NCI-H146 treated with DMSO at 0.1 percent for 48 hours (cell line): ENCODE measurements around the gene CMSS1.

Source experiments
- DNase-seq: peaks from one replicate; lab custom pipeline; 2025; ENCODE audit not compliant: unreplicated experiment; lab: John Stamatoyannopoulos, UW

The CMSS1 gene

DNA sequence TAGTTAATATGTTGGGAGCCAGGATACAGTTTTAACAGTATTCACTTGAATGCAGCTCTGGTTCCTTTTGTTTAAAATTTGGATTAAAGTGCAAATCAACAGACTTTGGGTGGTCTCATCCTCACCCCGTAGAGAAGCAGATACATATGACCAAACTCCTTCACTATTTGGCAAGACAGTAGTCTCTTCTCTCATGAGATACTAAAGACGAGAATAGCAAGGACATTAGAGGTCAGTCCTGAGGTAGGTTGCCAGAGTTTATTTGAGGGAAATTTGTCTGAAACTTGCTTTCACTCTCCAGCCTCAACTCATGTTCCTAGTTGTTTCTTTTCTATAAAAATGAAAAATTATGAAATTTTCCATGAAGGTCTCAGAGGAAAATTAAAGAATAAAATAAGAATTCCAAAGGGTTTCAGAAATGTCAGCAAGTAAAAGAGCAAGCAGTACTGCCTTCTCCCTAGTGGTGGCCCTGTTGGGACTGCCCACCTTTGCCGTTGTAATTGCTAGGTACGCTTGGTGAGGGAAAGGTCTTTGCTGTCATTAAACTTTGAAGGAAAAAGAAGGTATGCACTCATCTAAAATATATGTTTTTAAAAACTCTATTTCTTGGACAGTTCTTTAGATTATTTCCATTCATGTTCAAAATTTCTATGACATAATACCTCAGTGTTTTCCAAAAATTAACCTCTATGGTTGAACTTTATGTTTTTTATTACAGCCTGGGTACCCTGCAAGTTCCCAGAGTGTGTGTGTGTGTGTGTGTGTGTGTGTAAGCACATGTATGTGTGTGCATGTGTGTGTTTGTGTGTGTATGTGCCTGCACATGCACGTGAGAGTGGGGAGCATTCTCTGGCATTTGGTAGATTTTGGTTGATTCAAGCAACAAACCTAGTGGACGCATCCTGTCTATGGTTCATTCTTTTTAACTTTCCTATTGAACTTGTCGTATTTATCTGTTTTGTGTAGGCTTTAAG, 111.4 kb downstream of the CMSS1 start:
- no peak for DNase-seq

DNA sequence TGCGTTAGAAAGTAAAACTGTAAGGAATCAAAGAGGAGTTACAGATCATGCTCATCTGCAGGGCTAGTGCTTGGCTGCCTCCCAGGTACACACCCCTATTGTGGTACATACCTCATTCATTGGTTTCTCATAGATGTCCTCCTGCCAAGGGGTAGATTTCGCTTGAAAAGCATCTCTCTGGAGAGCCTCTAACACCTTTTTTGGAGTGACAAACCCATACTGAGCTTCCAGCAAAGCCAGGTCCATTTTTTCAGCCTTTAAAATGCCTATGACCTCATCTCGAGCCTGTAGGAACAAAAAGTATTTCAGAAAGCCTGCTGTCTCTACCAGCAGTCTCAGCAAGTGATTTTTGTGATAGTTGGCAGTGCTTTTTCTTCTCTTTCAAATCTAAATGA, 112.1 kb downstream of the CMSS1 start:
- DNase-seq: no peak

DNA sequence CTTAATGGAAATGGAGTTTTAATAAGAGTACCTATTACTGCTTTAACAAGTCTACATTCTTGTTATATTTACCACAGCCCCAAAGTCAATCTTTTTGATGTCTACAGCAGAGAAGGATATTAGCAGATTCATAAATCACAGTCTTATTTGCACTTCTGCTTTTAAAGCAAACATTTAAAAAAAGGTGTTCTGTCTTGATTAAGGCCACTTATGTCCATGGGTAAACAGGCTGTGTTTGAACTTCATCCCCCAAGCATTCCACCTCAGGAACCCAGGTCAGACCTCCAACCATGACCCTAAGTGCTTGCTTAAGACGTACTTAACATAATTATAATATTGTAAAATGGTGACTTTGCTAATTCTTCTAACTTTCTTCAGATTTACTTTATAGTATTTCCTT, 113.4 kb downstream of the CMSS1 start:
- DNase-seq: no peak

DNA sequence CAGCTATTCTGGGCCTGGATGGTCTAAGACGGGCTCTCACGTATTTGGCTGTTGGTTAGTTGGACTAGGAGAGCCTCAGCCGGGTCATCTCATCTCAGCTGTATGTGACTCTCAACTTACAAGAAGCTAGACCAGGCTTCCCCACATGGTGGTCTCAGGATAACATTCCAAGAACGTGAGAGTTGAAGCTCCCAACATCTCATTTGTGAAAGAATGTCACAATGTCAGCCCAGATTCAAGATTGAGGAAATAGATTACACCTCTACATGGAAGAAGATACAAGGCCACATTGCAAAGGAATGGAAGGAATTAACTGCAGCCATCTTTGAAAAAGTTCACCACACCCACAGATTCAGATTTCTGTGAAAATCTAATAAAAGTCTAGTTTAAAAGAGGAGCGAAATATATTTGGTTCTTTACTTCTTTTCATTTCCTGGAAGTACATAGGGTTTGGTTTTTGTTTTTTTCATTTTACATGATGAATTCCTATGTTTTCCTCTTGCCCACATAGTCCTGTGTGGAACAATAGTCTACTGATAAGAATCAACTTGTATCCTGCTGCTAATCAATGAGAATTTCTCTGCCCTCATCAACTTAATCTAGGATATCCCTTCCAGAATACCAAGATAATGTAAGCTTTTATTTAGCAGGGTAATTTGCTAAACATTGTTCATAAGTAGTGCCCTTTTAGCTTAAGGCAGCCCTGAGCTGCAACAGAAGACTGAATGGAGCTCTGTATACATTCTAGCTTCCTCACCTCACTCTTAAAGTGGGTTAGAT, 116.5 kb downstream of the CMSS1 start:
- DNase-seq: no peak

DNA sequence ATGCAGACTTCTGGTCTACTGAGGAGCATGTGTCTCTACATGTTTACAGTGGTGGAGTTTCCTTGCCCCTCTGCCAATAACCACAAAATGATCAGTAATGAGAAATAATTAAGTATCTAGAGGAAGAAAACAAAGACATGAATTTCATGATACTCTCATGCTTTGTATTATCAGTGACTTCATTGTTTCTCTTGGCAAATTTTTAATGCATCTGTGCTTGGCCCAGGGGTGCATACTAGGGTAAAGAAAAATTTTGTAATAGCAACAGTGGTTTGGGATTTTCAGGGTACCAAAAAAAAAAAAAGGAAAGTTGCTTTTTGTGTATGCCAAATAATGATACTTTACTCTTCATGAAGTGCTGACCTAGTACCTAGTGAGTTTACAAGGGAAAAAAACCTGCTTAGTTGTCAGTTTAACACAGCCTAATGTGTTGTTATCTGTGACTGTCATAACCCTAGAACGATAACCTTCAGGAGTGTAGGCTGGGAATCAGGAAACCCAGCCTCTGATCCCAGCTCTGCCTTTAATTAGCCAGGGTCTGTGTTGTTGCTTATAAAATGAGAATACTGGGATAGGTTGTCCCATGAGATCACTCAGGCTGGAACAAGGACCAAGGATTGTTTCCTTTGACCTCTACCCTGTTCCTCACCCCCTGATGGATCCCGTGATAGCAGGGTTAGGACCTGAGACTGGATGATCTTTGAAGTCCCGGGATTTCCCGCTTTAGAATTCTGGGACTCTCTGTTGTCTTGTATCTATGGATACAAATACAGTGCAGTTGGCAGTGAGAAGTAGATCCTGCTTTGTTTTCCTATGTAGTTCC, 117.5 kb downstream of the CMSS1 start:
- no peak for DNase-seq

DNA sequence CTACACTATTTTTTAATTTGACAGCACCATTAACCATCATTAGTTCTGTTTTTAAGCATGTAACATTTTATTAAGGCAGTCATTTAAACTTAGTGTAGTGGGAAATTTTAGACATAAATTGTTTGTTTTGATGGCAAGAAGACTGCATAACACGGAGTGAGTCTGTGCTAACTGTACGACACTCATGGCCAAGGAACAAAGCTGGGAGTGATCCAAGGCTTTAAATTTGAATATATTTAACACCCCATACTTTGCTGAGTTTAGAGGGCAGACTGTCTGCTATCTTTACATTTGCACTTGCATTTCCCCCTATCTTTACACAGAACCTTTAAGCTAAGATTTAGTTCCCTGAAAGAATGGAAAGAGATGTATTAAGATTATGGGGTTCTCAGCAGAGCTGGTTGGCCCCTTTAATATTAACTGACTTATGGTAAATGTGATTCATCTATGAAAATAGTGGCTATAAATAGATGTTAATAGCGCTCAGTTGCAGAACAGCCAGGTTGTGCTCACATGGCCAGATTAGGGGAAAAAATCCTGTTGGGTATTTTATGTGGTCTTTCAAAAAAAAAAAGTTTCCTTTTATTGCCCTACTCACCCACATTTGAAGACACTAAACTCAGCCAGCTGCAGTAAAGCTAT, 120.7 kb downstream of the CMSS1 start:
- no peak for DNase-seq

DNA sequence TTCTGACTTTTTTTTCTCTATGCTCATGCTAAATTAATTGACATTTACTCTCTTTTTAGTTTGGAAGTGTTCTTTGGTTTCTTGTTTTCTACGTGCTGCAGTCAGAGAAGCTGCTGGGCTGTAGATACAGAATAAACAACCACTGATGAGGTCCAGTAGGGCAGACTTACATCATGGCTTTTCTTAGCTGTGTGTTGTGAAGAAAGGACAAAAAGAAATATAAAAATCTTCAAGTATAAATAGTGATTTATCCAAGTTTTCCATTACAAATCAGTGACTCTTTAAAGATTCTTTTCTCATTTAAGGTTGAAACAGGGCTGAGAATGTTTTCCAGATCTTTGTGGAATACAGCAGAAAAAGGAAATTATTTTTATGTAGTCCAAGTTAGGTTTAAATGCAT, 122.2 kb downstream of the CMSS1 start:
- DNase-seq: no peak

DNA sequence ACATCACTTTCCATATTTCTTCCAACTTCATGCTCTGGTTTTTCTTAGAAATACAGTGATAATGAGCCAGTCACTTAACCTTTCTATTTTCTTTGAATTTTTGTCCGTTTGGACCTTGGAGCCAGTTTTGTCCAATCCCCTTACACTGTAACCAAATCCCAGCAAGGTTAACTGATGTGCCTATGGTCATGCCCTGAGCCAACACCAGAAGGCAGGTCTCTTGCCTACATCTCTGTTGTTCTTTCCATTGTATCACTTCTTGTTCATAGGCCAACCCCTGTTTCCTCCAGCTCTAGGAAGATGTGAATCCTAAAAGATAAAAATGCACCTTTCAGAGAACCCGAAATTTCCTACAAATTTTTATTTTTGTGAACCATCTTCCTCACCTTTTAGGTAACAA, 122.7 kb downstream of the CMSS1 start:
- no peak for DNase-seq

DNA sequence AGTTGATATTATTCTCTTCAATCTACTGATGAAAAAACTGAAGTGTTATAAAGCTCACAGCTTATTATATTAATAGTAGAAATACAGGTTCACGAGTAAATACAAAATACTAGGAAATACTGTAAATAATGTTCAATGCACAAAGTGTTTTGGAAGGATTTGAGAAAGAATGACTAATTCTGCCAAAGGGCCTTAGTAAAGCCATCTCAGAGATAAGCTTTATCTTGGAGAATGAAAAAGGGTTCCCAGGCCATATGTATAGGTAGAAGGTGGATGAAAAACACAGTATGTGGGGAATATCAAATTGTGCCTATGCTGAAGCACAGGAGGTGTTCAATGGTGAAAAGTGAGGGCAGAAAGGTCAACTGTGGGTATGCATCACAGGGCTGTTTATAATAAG, 123.5 kb downstream of the CMSS1 start:
- DNase-seq: no peak

DNA sequence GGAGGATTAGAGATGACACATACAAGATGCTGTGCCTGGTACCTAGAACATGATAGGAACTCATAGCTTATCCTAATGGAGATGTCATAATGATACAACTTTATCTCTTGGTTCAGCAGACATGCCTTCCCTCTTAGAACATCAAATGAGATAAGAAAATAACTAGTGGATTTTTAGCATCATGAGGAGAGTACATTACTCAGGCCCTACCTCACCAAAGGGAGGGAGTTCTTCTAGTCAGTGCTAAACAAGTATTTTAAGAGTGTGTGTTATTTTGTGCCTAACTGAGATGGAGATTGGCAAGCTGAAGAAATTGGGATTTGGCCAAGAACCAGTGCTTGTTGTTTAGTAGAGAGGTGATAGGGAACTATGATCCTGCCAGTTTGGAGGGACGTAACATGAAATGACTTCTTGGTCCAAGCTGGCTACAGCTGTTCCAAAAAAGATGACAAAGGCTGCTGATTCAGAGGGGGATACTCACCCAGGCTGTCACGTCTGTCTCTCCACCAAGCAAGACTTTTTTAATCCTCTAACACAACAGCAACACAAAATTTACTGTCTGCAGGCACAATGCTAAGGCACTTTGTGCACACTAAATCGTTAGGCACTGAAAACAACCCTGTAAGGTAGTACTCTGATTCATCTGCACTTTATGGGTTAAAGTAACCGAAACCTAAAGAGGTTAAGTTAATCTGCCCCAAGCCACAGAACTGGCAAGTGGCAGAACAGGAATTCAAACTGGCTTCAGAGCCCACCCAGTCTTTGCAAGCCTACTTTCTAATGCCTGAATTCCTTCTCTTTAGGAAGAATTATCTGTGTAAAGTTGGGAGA, 126.5 kb downstream of the CMSS1 start:
- DNase-seq: no peak

DNA sequence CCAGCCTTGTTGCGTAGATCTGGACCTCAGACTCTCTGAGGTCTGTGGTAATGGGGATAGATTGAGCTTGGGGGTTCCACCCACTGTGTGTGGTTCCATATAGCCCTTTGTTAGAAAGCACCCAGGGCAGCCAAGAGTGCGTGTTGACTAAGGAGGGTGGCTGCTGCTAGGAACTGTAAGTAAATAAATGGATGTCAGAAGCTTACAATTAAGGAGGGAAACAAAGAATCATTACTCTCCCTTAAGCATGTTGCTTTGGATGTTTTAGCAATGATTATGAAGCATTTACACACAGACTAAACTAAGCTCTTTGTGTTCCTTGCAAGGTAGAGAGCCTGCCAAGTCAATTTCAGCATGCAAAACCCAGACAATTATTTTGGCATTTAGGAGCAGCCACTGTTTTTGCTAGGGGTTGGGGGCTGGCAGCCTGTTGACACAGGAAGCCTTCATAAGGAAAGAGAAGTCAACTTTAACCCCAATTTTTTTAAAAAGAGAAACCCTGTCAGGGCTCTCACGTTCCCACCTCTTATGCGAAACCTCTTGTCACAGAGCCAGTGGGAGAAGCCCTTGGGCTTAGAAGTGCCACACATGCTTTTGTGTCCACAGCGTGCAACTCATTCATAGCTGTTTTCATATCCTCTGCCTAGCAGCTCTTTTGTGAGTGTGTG, 127.8 kb downstream of the CMSS1 start:
- DNase-seq: no peak

DNA sequence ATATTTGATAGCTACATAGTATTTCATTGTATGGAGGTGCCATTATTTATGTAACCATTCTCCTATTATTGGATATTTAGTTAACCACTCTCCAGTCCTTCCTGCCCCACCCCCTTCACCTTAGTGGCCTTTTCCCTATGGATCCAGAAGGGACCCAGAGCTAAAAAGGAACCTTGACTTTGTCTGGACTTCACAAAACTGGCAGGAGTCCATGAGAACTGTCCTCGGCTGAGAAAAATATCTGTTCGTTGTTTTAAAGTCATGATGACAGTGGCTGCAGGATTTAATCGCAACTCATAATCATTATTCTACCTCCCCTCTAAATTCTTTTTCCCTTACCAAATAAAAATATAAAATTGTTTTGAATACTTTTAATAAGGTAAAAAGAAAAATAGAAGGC, 129.7 kb downstream of the CMSS1 start:
- no peak for DNase-seq

DNA sequence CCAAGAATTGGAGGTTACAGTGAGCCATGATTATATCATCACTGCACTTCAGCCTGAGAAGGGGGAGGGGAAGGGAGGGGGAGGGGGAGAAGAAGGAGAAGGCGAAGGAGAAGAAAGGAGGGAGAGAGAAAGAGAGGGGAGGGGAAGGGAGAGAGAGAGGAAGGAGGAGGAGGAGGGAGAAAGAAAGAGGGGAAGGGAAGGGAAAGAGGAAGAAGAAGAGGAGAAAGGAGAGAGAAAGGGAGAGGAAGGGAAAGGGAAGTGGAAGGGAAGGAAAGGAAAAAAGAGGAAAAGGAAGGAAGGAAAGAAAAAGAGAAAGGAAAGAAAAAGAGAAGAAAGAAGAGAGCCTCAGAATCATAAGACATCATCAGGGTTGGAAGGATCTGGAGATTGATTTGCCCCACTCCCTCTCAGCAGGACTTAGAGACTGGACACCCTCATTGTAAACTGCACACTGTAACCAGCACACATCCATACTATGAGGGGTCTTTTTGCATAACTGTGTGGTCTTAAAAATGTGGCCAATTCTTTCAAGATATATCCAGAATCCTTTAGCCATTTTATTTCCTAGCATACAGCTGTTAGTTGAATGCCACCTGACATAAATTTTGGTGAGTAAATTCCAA, 130.9 kb downstream of the CMSS1 start:
- no peak for DNase-seq

DNA sequence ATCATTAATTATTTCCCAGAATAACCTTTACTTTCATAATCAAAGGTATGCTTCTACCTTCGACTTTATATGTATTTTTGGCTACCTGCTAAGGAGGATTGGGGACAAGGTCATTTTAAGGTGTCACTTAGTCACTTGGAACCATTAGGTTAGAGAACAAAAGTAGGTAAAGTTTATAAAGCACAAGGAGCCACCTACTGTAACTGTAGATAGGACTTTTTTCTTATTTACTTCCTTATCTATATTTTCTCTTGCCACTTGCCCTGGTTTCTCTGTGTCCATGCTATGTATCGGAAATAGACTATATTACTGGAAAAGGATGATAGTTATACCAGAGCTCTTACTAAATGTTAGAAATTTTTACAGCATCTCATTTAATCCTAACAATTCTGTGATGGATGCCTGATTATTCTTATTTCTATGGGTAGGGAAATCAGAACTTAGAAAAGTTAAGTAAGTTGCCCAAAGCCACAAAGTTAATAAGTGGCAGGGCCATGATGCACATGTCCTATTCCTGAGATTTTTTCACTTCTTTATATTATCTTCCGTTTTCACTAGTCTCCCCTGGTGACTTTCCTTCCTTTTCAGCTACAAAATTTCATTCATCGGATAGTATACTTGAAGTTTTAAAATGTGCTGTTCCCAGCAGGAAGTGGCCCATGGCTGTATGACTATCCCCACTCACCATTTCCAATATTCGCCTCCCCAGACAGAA, 132.5 kb downstream of the CMSS1 start:
- DNase-seq: no peak

DNA sequence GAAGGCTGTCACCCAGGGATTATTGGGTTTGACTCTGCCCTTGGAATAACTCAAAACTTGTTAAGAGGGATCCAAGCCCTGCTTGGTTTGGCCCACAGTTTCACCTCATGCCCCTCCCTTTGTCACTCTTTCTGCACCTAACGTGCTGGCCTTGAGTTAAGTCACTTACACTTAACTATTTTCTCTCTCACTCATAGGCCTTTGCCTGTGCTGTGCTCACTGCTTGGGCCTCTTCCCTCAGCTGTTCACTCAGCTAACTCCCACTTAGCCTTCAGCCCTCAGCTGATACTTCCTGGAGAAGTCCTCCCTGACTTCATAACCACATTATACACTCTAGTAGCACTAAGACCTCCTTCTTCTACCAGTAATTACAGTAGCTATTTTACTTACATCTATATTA, 133.3 kb downstream of the CMSS1 start:
- no peak for DNase-seq

DNA sequence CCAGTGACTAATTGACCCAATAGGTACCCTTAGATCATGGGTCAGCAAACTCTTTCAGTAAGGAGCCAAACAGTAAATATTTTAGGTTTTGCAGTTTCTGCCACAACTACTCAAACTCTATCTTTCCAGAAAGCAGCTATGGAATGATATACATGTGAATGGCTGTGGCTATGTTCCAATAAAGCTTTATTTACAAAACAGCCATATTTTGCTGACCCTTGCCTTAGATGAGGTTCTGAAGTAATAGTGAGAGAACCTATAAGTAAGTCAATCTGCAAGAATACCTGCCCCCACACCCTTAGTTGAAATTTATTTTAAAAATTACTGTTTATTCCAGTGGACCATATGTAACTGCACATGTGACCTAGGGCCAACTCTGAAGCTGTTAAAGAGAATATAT, 134.0 kb downstream of the CMSS1 start:
- DNase-seq: no peak

DNA sequence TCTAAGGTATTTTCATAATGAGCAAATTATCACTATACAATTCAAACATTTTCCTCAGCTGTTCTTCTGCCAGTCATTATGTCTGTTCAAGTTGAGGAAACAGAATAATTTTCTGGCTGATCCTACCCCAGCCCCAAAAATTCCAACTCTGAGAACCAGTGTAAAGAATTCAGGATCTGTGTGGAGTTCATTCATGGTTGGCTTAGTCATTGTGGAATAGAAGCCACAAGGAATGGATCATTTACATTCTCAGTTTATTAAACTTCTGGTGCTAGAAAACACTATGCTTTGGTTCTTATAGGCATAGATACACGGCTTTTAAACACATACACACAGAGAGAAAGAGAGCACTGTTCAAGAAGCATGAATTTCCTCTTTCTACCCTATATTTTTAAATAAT, 134.6 kb downstream of the CMSS1 start:
- no peak for DNase-seq

DNA sequence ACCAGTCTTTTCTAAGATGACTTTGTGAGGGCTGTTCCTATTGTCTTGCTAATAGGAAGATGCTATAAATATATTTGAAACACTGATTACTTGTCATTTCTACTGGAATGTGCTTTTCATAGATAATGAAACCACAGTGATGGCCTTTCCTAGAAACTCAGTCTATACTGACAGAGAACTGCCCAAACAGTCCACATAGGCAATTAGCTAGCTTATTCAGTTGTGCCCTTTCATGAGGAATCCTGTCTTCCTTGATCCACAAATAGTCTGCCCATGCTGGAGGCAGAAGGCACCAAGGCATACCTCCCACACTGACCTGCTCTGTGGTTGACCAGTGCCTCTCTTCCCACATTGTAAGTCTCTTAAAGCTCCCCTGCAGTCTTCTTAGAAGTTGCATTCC, 135.9 kb downstream of the CMSS1 start:
- DNase-seq: no peak
